ENCODE measurements around the gene CAMK2A.

GRCh38 chr5:150263375-150263775 lies 26.2 kb downstream of the CAMK2A start:
- TF ChIP-seq CTCF (IDR thresholded peaks at IDR 0.05; ENCODE audit: low read depth, low read length, poor library complexity, severe bottlenecking) (no peak), EZH2phosphoT487 (IDR thresholded peaks at IDR 0.05; ENCODE audit: borderline replicate concordance, low read length) (no peak)
